HG03457 (cell line): ENCODE data around the gene TWF2.

Experiments
- ATAC-seq: cut with Tn5 transposase; IDR thresholded peaks from one replicate; pipeline ENCODE4 v1.9.1; 2021; ENCODE audit warnings: moderate number of reproducible peaks; ENCODE audit not compliant: unreplicated experiment

TWF2 gene

GRCh38 chr3:52184690-52185089 is 54.3 kb downstream of the TWF2 start:
- no peak for ATAC-seq

DNA sequence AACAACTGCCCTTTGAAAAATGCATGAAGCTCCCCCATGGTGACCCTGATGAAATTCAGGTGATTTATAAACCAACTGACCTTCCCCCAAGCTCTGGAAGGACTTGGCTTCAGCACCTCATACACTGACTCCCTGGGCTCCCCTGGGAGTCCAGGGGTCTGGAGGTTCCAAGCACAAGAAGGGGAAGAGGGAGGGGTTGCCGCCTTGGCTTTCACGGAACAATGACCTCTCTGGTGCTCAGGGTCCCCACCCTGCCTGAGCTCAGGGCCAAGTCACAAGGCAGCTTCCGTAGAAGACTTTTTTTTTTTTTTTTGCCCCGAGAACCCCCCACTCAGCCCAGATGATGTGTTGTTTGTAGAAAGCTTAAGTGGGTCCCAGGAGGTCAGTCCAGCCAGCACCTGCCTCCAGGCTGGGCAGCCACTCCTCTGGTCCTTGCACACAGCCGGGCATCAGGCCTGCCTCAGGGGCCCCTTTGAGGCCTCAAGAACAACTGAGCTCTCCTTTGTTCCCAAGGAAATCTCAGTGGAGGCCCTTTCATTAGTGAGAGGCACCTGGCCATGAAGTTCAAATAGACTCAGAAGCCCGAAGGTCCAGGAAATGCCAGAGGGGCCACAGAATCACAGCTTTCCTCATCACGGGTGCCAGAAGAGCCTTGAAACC is 55.0 kb downstream of the TWF2 start:
- no peak for ATAC-seq

DNA sequence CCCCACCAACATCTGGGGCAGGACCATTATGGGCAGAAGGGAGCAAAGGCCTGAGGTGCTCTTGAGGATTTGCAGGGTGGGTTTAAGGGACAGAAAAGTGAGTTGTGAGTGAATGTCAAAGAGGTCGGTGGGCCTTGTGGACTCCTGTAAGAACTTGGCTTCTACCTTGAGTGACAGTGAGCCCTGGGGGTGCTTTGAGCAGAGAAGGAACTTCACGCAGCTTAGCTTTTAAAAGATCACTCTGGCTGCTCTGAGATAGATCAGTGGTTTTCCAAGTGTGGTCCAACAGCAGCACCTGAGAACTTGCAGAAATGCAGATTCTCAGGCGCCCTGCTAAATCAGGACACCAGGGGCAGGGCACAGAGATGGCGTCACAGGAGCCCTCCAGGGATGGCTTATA is 56.3 kb downstream of the TWF2 start:
- no peak for ATAC-seq

- ATAC-seq, result no peak
These were observed 56.8 kb downstream of the TWF2 start for GRCh38 chr3:52182196-52182595.

GRCh38 chr3:52181543-52181942 is 57.4 kb downstream of the TWF2 start:
- no peak for ATAC-seq
